ENCODE data around the gene CLEC16A. TPM values are rescaled to one million over a fixed set of nuclear protein-coding genes. Genes with fewer than 3 reads are reported as not detected.
"Not testable (repeated sequence)": the region's sequence is repeated elsewhere in the genome, so short reads cannot be mapped to it uniquely, and the experiment has no call there.

CLEC16A gene
- total and polyA plus RNA-seq, 9 of the 15 experiments (the other 6 are each of a cell fraction or from before 2014, with no cell fraction given): 1.00 to 22.3 (median 10.0) TPM

- TF ChIP-seq, protein P1, sequence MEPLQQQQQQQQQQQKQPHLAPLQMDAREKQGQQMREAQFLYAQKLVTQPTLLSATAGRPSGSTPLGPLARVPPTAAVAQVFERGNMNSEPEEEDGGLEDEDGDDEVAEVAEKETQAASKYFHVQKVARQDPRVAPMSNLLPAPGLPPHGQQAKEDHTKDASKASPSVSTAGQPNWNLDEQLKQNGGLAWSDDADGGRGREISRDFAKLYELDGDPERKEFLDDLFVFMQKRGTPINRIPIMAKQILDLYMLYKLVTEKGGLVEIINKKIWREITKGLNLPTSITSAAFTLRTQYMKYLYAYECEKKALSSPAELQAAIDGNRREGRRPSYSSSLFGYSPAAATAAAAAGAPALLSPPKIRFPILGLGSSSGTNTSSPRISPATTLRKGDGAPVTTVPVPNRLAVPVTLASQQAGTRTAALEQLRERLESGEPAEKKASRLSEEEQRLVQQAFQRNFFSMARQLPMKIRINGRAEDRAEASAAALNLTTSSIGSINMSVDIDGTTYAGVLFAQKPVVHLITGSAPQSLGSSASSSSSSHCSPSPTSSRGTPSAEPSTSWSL (CRISPR knock-in tag; IDR thresholded peaks at IDR 0.05; ENCODE audit: borderline replicate concordance): no peak
- TF ChIP-seq FOXA3 (CRISPR knock-in tag; conservative IDR thresholded peaks at IDR 0.05 in 1 of 2, IDR thresholded peaks at IDR 0.05 in 1 of 2) (no peak), ZNF830 (CRISPR knock-in tag; IDR thresholded peaks at IDR 0.05) (no peak), ZC3H8 (IDR thresholded peaks at IDR 0.05) (no peak)
- TF ChIP-seq, protein P2, sequence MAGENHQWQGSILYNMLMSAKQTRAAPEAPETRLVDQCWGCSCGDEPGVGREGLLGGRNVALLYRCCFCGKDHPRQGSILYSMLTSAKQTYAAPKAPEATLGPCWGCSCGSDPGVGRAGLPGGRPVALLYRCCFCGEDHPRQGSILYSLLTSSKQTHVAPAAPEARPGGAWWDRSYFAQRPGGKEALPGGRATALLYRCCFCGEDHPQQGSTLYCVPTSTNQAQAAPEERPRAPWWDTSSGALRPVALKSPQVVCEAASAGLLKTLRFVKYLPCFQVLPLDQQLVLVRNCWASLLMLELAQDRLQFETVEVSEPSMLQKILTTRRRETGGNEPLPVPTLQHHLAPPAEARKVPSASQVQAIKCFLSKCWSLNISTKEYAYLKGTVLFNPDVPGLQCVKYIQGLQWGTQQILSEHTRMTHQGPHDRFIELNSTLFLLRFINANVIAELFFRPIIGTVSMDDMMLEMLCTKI (IDR thresholded peaks at IDR 0.05; ENCODE audit: partially characterized antibody): no peak
Measured at GRCh38 chr16:10927497-10928112, 16.8 kb upstream of the CLEC16A start (continued).

- DNase-seq (ENCODE audit: extremely low read depth in 1 of 4, low spot score in 3 of 4); H3K27me3 ChIP-seq (ENCODE audit: control insufficient read depth in 2 of 2, insufficient read depth in 2 of 2, low read length in 2 of 2); BruUV-seq (replicated peaks); in situ Hi-C loops (cut with MboI); H3K4me1 ChIP-seq (replicated peaks in 1 of 2; ENCODE audit: control insufficient read depth in 2 of 2, insufficient read depth in 2 of 2, low read length in 2 of 2); H3K9me1 ChIP-seq (ENCODE audit: control insufficient read depth, insufficient read depth, low read length); H3K9ac ChIP-seq (ENCODE audit: insufficient read depth in 1 of 2, low read depth in 2 of 2, low read length in 2 of 2); FAIRE-seq; H3K79me2 ChIP-seq (ENCODE audit: control insufficient read depth, insufficient read depth, low read length); H2AFZ ChIP-seq (ENCODE audit: low read depth, low read length); H3K4me3 ChIP-seq; intact Hi-C loops (cut with micrococcal nuclease); H3K4me2 ChIP-seq (ENCODE audit: insufficient read depth, low read length); CTCF ChIA-PET (ENCODE audit: low intra/inter-chr PET ratio); ATAC-seq; H3K9me3 ChIP-seq (replicated peaks; ENCODE audit: control insufficient read depth, insufficient read depth, low read depth, low read length); H3K27ac ChIP-seq (ENCODE audit: extremely low read depth, low read depth, low read length): not testable (repeated sequence)
- Histone ChIP-seq H4K20me1 (replicated peaks; ENCODE audit: control insufficient read depth, insufficient read depth, low read length) (peaks cover 14% of the 10 kb centered on the region; the same call in 1 of the 2 replicates), H3K36me3 (ENCODE audit: control insufficient read depth, insufficient read depth, low read length) (peaks cover 44% of the 10 kb centered on the region)
- POLR2A ChIA-PET: interaction anchor here (1.6 kb wide), 1 partner anchor 8 kb away, joined by 6 read pairs; no protein-coding TSS in a partner anchor
- 88% methylated on average over 12 of the region's 12 CpGs for WGBS (ENCODE audit: insufficient coverage, low coverage, missing lambda C conversion rate)
Measured at GRCh38 chr16:10929097-10929496, 15.3 kb upstream of the CLEC16A start.

All from K562 (cell line).